Left cardiac atrium (tissue), 4 donors: ENCODE measurements around the gene C2CD3. TPM values are rescaled to one million over a fixed set of nuclear protein-coding genes. Genes with fewer than 3 reads are reported as not detected.
A peak's percentile ranks its signal among the peaks of the same experiment; 100 is the strongest.

Experiments used
- ATAC-seq, 2 donors: fragments of 200-7000 bp; cut with Tn5 transposase; one replicate each; pipeline ENCODE4 v1.9.1; 2020; ENCODE audit warnings: mild to moderate bottlenecking in 2 of 2, moderate library complexity in 2 of 2
- DNase-seq: peaks from one replicate; pipeline ENCODE4 v3.0.0-alpha.2; 2020
- intact Hi-C, 2 donors: fragments of 100-400 bp; cut with DNase I; formaldehyde crosslinking; loops; one replicate each; pipeline versions ENCODE4 v1.14.1 to v1.15.1; 2022 to 2023
- total RNA-seq, 2 donors: library from RNA; stranded (reverse); fragmentation: NEBNext Ultra II Directional; extraction: Animal tissue kit (Norgen Biotek cat#: 25700); gene quantifications; one replicate each; pipeline ENCODE4 v1.2.1, GENCODE V29; 2021
- donor health status: DM: no; HTN: yes; CAD: no.
- donor health status: DM: no; HTN: yes; CAD: no; lungs with severe emphysema.
- donor health status: DM: yes; HTN: yes; CAD: no.
- donor health status: Dilated cardiomyopathy.

The C2CD3 gene
- total RNA-seq, 2 donors from 2014 or later: 12.2 to 17.9 TPM

DNA sequence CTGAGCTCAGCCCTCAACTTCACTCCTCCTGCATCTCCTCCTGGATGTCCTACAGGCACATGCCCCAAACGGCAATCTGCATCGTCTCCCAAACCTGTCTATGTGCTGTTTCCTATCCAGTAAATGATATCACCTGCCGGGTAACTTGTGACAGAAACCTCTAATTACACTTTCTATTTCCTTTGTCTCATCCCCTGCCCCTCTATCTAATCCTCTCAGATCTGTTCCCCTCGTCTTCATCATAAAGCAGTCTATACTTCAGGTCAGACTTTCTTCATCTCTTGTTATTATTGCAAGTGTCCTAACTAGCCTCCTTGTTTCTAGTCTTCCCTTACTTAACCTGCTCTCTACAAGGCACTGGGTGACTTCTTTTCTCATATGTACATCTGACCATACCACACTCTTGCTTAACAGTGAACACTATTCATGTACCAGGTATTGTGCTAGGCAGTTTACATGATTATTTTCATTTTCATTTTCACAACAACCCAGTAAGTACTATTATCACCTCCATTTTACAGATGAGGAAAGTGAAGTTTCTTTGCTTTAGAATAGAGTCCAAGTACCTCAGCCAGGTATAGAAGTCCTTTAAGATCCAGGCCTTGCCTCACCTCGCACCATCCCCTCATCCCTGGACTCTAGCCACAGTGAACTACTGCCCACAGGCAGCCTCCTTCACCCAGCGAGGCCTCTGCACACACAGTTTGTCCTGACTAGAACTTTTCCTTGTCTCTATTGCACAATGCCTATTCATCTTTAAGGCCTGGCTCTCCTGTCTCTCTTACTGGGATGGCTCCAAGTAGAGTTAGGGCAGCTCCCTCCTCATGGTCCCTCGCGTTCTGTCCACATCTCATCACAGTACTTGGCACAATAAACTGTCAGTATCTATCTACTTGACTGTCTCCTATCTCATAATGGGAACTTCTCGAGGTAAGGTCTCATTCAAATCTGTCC is 139.8 kb downstream of the C2CD3 start:
- intact Hi-C loops: no loop called here
- no peak for DNase-seq
- peak; percentile 16 to 38 for ATAC-seq

GRCh38 chr11:74025467-74026166 is 145.2 kb downstream of the C2CD3 start:
- DNase-seq: no peak
- ATAC-seq: no peak
- intact Hi-C loops: no loop called here

- ATAC-seq (peak; percentile 46 to 56), DNase-seq (peak; percentile 74)
- intact Hi-C loops: no loop called here
Observed at GRCh38 chr11:74024261-74025029, 146.4 kb downstream of the C2CD3 start.

DNA sequence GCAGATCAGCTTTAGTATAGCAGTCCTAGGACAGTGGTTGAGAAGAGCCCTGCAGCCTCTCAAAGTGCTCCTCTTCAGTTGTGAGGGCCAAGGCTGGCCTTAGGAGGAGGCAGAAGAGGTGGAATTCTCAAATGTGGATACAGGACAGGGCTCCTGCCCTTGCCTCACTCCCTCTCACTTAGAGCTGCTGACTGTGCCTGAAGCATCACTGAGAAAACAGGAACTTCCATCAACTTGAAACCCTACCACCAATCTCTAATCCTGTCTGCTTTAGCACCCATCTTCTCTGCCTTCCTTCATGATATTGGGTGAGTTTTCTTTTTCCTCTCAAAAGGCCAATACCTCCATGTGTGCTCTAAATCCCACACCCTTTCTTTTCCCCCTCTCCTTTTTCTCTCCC is 147.5 kb downstream of the C2CD3 start:
- DNase-seq (no peak), ATAC-seq (peak in 1 of 2 donors; percentile 15)
- intact Hi-C loops: no loop called here

- DNase-seq (no peak), ATAC-seq (no peak)
- intact Hi-C loops: no loop called here
Observed at GRCh38 chr11:74022546-74022945, 148.3 kb downstream of the C2CD3 start.

- no peak for ATAC-seq
- no peak for DNase-seq
- intact Hi-C loops: no loop called here
Observed at GRCh38 chr11:74021998-74022397, 148.8 kb downstream of the C2CD3 start.

DNA sequence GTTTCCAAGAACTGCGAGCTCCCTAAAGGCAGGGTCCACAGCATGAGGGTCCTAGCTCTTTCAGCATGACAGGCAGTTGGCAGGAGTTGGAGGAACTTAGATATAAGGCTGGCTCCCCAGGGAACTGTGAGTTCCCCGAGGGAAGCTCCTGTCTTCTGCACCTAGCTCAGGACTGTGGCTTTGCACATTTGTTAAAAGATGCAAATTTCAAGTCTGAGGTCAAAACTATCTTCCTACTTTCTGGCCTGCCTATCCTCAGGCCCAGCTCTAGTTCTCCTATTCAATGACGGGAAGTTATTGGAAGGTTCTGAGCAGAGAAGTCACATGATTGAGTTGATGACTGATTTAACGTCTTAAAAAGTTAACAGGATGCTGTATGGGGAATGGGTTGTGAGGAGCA is 150.3 kb downstream of the C2CD3 start:
- ATAC-seq: no peak
- intact Hi-C loops: no loop called here

DNA sequence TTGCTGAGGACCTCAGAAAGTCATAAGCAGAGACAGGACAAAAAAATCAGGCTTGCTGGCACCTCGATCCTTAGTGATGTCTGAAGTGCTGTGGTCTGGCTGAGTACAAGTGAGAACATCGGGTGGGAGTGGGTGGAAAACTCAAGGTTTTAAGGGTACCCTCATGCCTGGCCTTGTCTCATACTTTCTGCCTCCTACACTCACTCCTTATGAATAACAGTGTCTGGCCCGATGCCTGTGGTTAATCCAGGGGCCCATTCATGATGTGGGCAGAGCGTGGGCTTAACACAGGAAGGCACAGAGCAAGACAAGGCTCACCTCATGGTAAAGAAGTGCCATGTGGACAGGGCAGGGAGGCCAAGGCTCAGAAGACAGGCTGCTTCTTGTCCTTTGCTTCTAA is 150.9 kb downstream of the C2CD3 start:
- no peak for DNase-seq
- intact Hi-C loops: no loop called here
- no peak for ATAC-seq

More for the DNA sequence above, 150.3 kb downstream of the C2CD3 start:
- no peak for DNase-seq

DNA sequence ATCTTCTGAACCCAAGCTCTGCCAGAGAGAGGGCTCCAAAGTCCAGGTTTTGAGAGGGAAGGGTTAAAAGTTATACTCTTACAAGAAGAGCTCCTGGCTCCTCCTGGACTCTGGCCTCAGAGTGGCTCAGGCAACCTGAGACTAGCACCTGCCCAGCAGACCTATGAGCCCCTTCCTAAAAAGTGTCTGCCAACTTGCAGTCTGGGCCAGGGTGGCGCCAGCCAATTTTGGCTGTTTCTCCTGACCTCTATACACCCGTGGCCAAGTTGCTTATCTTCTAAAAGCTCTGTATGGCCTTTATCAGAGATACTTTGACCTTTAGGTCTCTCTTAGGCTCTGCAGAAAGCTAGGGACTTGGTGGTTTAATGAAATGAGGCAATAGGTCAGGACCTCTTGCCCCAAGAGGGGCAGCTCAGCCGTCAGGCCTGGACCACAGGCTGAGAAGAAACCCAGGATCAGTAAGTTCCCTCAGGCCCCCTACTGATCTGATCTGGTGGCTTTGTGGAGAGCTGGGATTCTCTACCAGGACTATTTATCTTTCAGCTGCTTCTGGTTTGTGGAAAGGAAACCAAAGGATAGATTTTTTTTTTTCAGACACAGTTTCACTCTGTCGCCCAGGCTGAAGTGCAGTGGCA is 151.6 kb downstream of the C2CD3 start:
- no peak for DNase-seq
- peak in 1 of 2 donors; percentile 6 for ATAC-seq
- intact Hi-C loops: no loop called here

DNA sequence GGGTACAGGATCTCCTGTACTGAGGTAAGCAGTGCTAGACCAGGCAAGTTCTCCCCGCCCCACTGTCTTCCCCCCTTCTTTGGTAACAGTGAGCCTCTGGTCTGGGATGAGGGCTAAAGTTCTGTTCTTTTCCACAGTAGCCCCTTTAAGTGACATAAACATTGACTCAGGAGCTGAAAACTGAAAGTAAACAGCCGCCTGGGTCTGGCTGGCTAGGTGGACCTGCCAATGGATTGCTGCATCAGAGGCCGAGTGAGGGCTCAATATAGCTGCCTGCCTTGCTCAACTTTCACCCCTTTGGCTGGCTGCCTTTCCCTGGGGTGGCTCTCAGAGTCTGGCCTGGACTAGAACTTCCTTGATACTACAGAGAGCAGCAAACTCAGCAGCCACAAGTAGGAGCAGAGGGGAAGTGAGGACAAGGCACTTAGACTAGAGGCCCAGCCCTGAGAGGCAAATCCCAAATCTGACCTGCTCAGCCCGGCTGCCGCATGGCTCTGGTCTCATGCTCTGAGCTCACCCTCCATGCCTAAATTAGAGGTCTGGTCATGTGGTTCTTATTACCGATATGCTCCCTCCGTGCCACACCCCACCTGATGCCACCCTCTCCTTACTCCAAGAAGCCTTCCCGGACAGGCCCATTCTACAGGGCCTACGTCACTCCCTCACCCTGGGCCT is 152.3 kb downstream of the C2CD3 start:
- peak; percentile 92 for DNase-seq
- peak; percentile 91 to 97 for ATAC-seq
- intact Hi-C loops: no loop called here

DNA sequence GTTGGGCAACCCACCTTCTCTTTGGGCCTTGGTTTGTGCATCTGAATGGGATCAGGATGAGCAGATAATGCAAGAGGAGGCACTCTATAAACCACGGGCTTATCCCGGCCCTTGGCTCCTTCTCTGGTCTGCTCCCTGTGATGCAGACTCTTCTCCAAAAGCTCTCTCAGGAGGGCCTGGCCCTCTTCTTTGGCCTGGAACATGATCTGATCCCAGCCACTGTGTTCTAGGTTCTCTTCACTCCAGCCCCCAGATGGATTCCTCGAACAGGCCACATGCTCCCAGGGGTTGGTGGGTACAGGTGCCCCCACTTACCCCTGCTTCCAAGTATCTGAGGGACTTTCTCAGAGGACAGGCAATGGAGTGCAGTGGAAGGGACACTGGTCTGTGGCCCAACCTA is 153.2 kb downstream of the C2CD3 start:
- ATAC-seq (no peak), DNase-seq (no peak)
- intact Hi-C loops: no loop called here

DNA sequence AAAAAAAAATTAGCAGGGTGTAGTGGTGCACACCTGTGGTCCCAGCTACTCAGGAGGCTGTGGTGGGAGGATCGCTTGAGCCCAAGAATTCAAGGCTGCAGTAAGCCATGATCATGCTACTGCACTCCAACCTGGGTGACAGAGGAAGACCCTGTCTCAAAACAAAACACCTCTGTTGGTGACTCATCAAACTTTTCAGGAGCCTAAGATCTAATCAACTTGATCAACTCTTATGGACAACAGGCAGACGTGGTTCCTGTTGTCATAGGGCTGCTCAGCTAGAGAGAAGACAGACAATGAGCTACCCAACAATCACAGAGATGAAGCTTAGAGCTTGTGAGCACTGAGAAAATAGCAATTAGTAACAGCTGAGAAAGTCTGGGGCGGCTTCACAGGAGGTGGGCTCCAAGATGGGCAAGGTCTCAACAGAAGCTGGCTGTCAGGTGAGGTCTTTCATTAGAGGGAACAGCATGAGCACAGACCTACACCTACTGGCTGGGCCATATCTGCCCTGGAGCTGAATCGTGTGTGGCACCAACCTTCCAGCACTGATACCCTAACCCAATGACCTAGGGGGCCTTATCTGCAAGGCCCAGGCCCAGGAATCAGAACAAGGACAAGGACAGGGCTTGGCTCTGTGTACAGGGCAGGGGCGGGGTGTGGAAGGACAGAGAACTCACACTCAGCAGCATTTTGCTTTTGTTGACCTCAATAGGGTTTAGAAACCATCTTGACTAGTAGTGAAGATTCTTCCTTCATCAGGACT is 154.7 kb downstream of the C2CD3 start:
- intact Hi-C loops: no loop called here
- ATAC-seq (no peak), DNase-seq (no peak)

DNA sequence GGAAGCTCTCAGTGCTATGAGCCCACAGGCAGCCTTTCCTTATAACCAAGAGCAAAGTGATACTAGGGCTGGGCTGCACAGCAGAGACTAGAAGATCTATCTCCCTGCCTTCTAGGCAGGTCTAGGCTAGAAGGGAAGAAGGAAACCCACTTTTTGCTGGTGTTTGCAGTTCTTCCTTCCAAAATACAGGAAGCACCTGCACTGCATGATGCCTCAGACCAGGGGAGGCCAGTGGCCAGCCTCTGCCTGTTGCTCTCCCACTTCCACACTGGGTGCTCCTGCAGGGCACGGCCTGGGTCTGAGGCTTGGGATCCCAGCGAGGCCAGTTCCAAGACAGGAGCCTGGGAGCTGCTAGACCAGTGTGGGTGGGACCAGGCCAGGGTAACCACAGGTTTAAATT is 155.9 kb downstream of the C2CD3 start:
- DNase-seq (no peak), ATAC-seq (no peak)
- intact Hi-C loops: no loop called here

- no peak for DNase-seq
- intact Hi-C loops: no loop called here
Observed at GRCh38 chr11:74013141-74013540, 157.7 kb downstream of the C2CD3 start.

GRCh38 chr11:74012074-74012809 is 158.6 kb downstream of the C2CD3 start:
- ATAC-seq (no peak), DNase-seq (no peak)
- intact Hi-C loops: no loop called here

More at GRCh38 chr11:74013141-74013540, 157.7 kb downstream of the C2CD3 start:
- ATAC-seq: no peak

DNA sequence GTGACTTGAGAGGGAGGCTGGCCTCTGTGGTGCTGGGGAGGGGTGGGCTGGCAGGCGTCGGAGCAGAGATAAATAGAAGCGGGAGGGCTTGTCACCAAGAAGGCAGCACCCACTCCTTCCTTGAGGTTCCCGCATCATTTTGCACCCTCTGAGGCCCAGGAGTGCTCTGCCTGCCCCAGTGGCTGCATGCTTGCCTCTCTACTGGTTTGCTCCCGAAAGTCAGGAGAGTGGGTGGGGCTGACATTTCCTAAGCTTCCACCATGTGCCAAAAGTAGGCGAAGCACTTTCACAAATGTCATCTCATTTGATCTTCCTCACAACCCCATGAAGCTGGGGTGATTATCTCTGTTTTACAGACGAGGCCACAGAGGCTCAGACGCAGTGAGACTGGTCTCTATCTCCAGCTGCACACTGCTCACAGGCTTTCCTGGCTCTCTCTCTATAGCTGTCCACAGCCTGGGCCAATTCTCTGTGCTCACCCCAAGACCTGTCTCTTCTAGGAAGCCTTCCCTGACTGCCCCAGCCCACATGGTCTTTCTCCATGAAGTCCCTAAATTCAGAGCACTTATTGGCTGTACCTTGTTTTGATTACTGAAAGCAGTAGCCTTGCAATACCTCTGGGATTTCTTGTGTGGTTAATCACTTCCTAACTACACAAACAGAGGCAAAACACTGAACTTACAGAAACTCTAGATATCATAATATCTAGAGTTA is 159.3 kb downstream of the C2CD3 start:
- ATAC-seq (peak in 1 of 2 donors; percentile 32), DNase-seq (no peak)
- intact Hi-C loops: no loop called here
